ENCODE measurements around the gene PALS2. TPM values are rescaled to one million over a fixed set of nuclear protein-coding genes. Genes with fewer than 3 reads are reported as not detected.

Gene PALS2
- total RNA-seq, result 10 to 100 TPM; 13.6 to 15.1 TPM
- long read RNA-seq, result 0 reads

GRCh38 chr7:24572997-24573553, at the start of gene PALS2:
Gene PALS2, plus strand, starts transcription at chr7:24573452. Its CDS starts 50,216 bp downstream, at chr7:24623668.
- intact Hi-C loops (cut with DNase I), result loop anchor here in 1 of 2 donors (10.0 kb wide), 1 partner anchor 92 kb away; no protein-coding TSS in a partner anchor
- peak; percentile 93 to 94 for ATAC-seq
- peak; percentile 74 for DNase-seq

DNA sequence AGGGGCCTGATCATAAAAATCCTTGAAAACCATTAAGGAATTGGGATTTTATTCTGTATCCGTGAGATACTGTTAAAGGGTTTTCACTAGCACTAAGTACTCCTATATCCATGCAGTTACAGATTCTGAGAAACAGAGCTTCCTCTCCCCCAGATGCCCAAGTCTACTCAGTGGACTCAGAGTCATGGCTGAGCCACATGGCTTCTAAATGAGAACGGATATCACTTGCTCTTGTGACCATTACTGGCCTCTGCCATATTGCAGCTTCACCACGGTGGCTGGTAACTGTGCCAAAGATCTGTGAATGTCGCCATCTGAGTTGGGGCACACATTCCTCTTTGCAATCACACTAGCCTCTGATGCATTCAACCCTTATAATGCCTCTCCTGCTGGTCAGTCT, 42.0 kb upstream of the PALS2 start:
- ATAC-seq (no peak), DNase-seq (no peak)
- intact Hi-C loops (cut with DNase I), result no loop called here

DNA sequence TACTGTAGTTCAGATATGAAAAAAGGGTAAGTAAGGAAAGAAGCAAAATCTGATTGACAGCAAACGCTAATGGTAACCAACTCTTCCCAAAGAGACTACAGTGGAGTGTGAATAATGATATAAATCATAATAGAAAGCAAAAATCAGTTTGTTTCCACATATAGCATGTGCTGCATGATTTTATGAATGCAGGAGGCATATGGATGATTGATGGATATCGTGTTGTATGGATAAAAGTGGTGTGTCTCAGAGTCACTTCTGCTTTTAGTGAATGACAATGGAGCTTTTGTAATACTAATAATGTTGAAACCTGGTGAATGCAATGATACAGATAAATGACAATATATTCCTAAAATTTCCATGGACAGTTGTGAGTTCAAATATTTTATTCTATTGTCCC, 36.6 kb upstream of the PALS2 start:
- no peak for ATAC-seq
- no peak for DNase-seq
- intact Hi-C loops (cut with DNase I), result no loop called here

- ATAC-seq, result no peak
- intact Hi-C loops (cut with DNase I), result no loop called here
- DNase-seq, result no peak
Observed at GRCh38 chr7:24540956-24541355, 32.3 kb upstream of the PALS2 start.

- intact Hi-C loops (cut with DNase I), result no loop called here
Observed at GRCh38 chr7:24545215-24545614, 28.0 kb upstream of the PALS2 start.

DNA sequence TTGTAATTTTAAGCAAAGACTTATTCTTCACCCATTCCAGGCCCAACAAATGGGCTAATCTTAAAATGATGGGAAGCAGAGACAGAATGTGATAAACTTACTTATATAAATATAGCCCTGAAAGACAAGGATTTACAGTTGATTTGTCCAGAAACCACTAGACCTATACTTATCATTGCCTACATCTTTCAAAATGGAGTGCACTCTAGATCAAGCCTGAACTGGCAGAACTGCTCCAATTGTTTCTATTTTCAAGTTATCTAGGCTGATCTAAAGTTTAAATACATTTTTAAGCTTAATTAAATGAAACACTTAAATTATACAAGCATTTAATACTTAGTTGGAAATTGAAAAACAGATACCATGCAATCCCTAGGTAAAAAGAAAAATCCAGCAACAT, 24.9 kb upstream of the PALS2 start:
- DNase-seq, result no peak
- ATAC-seq, result no peak
- intact Hi-C loops (cut with DNase I), result no loop called here

More at GRCh38 chr7:24545215-24545614, 28.0 kb upstream of the PALS2 start:
- ATAC-seq (no peak), DNase-seq (no peak)

DNA sequence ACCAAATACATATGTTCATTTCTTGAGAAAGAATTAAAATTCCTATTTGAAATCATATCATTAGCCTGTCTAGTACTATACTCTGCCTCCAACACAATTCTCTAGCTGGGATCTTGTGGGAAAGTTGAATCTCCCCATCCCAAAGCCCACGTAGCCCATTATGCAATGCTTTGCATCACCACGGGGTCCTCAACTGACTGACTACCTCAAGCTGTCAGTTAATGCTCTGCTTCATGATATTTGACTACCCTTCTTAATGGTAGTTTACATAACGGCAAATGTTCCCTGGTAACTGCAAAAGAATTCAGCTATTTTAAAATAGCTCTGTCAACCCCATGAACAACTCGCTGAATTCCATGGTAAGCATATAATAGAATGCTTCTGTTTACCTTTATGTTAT, 23.3 kb upstream of the PALS2 start:
- intact Hi-C loops (cut with DNase I), result no loop called here
- DNase-seq (no peak), ATAC-seq (no peak)

GRCh38 chr7:24555184-24555583, 18.1 kb upstream of the PALS2 start:
- no peak for ATAC-seq
- DNase-seq, result no peak
- intact Hi-C loops (cut with DNase I), result no loop called here

DNA sequence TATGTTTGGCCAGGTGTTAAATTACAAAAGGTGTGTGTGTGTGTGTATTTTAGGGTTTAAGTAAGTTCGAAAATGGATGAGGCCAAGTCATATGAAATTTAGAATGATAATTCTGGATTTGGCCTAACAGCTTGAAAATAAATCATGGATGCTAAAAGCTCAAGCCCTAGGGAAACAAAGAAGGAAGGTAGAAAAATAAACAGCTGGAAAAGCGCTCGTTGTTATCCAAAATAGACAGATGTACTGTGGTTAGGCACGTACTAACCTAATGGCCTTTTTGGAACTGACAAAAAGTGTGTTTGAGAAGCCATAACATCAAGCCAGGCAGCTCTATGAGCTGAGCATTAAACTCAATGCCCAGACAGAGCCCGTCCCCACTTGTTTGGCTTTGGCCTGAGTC, 17.5 kb upstream of the PALS2 start:
- ATAC-seq (no peak), DNase-seq (no peak)
- intact Hi-C loops (cut with DNase I), result no loop called here

GRCh38 chr7:24560772-24561171, 12.5 kb upstream of the PALS2 start:
- no peak for DNase-seq
- intact Hi-C loops (cut with DNase I), result no loop called here
- ATAC-seq, result no peak

DNA sequence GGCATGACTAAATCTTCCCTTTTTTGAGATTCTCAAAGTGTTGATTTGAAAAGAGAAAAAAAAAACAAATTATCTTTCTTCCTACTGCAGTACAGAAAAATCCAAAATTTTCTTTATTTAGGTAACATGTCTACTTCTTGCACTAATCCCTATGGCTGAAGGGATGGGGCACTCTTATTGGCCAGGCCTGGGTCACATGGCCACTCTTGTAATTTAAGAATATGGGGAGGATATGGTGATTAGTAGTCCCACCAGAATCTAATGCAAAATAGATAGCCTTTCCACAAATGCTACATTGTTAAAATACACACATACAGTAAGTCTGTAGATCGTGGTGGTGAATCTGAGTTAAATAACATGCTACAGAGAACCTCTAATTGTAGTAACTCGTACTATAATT, 7.0 kb upstream of the PALS2 start:
- DNase-seq (no peak), ATAC-seq (no peak)
- intact Hi-C loops (cut with DNase I), result no loop called here

DNA sequence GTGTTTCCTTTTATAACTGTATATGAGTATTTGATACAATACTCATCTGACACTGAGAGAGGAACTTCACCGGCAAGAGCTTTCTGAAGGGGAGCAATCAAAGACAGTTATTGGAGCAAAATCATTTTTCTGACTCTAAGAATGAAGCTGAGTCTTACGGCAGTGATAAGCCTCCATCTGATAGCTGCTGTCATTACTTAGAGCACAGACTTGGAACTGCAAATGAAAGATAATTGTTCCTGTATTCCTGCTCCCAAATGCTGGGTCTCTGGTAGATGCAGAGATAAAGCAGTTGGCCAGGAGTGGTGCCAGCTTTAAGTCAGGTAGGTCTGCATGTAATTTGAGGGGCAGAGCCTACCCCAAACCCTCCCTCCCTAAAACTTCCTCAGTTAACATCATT, 2.3 kb upstream of the PALS2 start:
- DNase-seq, result no peak
- intact Hi-C loops (cut with DNase I), result loop anchor here in 1 of 2 donors (10.0 kb wide), 1 partner anchor 94 kb away; no protein-coding TSS in a partner anchor
- ATAC-seq, result no peak

DNA sequence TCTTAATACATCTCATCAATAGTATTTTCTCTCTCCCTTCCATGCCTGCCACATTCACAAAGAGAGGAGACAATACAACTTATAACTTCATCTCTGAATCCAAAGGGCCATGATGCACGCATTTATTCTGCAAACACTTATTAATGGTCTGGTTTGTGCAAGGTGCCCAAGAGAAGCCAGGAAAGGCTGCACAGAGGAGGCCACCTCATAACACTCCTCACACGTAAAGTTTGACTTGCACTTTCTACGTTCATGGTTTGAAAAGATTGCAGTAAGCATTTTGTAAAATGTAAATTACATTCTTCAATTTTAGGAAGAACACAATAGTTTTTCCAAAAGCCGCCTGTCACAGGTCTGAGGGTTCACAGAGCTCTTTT, 1.2 kb upstream of the PALS2 start:
- ATAC-seq (no peak), DNase-seq (no peak)
- intact Hi-C loops (cut with DNase I), result loop anchor here in 1 of 2 donors (10.0 kb wide), 1 partner anchor 93 kb away; no protein-coding TSS in a partner anchor

- peak; percentile 40 for DNase-seq
- ATAC-seq, result peak; percentile 25 to 63
- intact Hi-C loops (cut with DNase I), result loop anchor here in 1 of 2 donors (10.0 kb wide), 1 partner anchor 92 kb away; no protein-coding TSS in a partner anchor
Observed at GRCh38 chr7:24572393-24572996, 757 bp upstream of the PALS2 start.

GRCh38 chr7:24573554-24574338, 494 bp downstream of the PALS2 start:
- DNase-seq, result peak; percentile 68
- peak; percentile 35 to 58 for ATAC-seq
- intact Hi-C loops (cut with DNase I), result loop anchor here in 1 of 2 donors (10.0 kb wide), 1 partner anchor 91 kb away; no protein-coding TSS in a partner anchor

DNA sequence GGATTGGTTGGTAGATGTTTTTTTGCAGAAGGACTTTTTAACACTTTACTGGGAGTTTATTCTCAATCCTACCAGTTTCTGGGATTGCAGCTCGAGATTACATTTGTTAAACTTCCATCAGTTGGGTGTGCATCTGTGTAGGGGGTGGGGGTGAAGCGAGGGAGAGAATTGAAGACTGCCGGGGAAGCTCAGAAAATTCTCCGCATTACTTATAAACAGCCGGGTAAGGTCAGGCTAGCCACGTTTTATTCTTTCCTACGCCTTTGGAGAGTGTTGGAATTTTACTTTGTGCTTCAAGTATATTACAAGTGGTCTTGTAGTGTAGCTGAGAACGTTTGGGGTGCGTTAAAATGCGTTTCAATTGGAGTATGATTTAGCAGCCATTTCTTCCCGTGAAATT, 1.1 kb downstream of the PALS2 start:
- DNase-seq (no peak), ATAC-seq (no peak)
- intact Hi-C loops (cut with DNase I), result loop anchor here in 1 of 2 donors (10.0 kb wide), 1 partner anchor 90 kb away; no protein-coding TSS in a partner anchor

GRCh38 chr7:24574950-24575349, 1.7 kb downstream of the PALS2 start:
- intact Hi-C loops (cut with DNase I), result loop anchor here in 1 of 2 donors (10.0 kb wide), 1 partner anchor 90 kb away; no protein-coding TSS in a partner anchor
- DNase-seq, result no peak
- no peak for ATAC-seq

DNA sequence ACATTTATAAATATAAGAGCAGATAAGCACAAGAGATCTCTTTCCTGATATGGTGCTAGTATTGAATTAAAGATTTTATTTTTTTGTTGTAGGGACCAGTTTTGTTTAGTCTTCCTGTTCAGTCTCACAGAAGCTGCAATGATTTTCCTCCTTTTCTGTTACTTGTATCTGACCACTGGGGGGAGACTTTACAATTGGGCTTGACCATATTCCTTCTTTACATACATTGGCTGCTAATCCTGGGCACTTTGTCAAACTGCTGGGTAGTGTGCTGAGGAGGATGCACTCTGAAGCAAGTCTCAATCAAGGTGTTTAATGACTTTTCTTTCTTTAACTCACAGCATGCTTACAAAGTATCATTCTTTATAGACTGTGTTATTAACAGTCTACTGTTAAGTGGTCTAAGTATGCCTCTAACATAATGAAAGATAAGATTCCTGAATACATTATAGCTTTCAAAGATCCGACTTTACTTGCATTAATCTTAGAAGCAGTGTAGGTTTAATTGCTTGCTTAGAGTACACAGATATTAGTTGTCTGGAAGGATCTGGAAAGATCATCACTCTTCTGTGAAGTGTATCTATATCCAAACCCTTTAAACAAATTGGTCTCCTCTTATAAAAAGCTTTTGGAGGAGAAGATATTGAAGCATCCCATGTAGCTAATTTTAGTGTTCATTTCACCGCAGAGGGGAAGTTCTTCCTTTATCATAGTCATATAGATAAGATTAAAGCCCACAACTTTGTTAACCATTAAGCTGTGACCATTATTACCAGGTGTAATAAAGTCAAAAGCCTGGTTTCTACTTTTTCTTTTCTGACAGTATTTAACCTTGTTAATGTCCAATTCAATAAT, 3.1 kb downstream of the PALS2 start:
- no peak for ATAC-seq
- intact Hi-C loops (cut with DNase I), result loop anchor here in 1 of 2 donors (10.0 kb wide), 1 partner anchor 88 kb away; no protein-coding TSS in a partner anchor

GRCh38 chr7:24578052-24578451, 4.8 kb downstream of the PALS2 start:
- DNase-seq (no peak), ATAC-seq (no peak)
- intact Hi-C loops (cut with DNase I), result loop anchor here in 1 of 2 donors (10.0 kb wide), 1 partner anchor 87 kb away; no protein-coding TSS in a partner anchor

More for the DNA sequence above, 3.1 kb downstream of the PALS2 start:
- no peak for DNase-seq
